Upper lobe of left lung (tissue), 6 donors: ENCODE measurements around the gene B3GLCT. TPM values are rescaled to one million over a fixed set of nuclear protein-coding genes. Genes with fewer than 3 reads are reported as not detected.
A peak's percentile ranks its signal among the peaks of the same experiment; 100 is the strongest.

Source experiments
- ATAC-seq, 2 donors: fragments of 200-7000 bp; cut with Tn5 transposase; one replicate each; pipeline ENCODE4 v1.9.1; 2022; ENCODE audit warnings: mild to moderate bottlenecking in 2 of 2, moderate library complexity in 2 of 2; ENCODE audit not compliant: low FRiP score in 2 of 2
- DNase-seq, 2 donors: peaks; one replicate each; pipeline ENCODE4 v3.0.0-alpha.2; 2019 to 2020
- H3K27ac ChIP-seq, 4 donors: fragments of 200-600 bp; sonication (generic); one replicate each; pipeline ENCODE4 v1.5.1; 2016 to 2019
- H3K27me3 ChIP-seq, 4 donors: fragments of 200-600 bp; sonication (generic); one replicate each; pipeline ENCODE4 v1.5.1; 2017 to 2019
- H3K36me3 ChIP-seq, 4 donors: fragments of 200-600 bp; sonication (generic); one replicate each; pipeline ENCODE4 v1.5.1; 2016 to 2019
- H3K4me1 ChIP-seq, 4 donors: fragments of 200-600 bp; sonication (generic); one replicate each; pipeline ENCODE4 v1.5.1; 2018 to 2019
- H3K4me3 ChIP-seq, 4 donors: fragments of 200-600 bp; sonication (generic); one replicate each; pipeline ENCODE4 v1.5.1; 2017 to 2019; ENCODE audit warnings: mild to moderate bottlenecking in 2 of 4, moderate library complexity in 1 of 4
- H3K9me3 ChIP-seq, 4 donors: fragments of 200-600 bp; sonication (generic); one replicate each; pipeline ENCODE4 v1.5.1; 2018 to 2019
- CTCF ChIP-seq, 6 experiments: fragments of 450-650 bp in 4 of 6; fragments of 200-600 bp in 2 of 6; sonication (generic) in 2 of 6; IDR thresholded peaks; one replicate each; pipeline ENCODE4 v1.5.1; 2016 to 2019; ENCODE audit warnings: antibody characterized with exemption in 6 of 6
- EP300 ChIP-seq, 4 donors: sonication (generic); formaldehyde crosslinking; IDR thresholded peaks; one replicate each; pipeline ENCODE4 v1.5.1; 2017; ENCODE audit warnings: antibody characterized with exemption in 4 of 4, control low read depth in 2 of 4
- POLR2A ChIP-seq, 4 donors: fragments of 450-650 bp; IDR thresholded peaks; one replicate each; pipeline ENCODE4 v1.5.1; 2016 to 2017; ENCODE audit warnings: antibody characterized with exemption in 4 of 4, mild to moderate bottlenecking in 2 of 4
- POLR2AphosphoS5 ChIP-seq, 2 donors: sonication (generic); formaldehyde crosslinking; IDR thresholded peaks; one replicate each; pipeline ENCODE4 v1.5.1; 2017; ENCODE audit warnings: antibody characterized with exemption in 2 of 2
- WGBS, 2 donors: methylation state at CpG; one replicate each; pipeline ENCODE4 v1.1.5; 2017 to 2018; 5-methylcytosine and 5-hydroxymethylcytosine counted together
- total RNA-seq, 6 donors: library from RNA; depleted of rRNA in 4 of 6; stranded (reverse); fragments of >200 nt in 4 of 6; gene quantifications; one replicate each; pipeline versions ENCODE4 v1.1.0 to v1.2.1, GENCODE V29; 2016 to 2021
- donor health status: DM: no; HTN: no; CAD: no; lungs with moderate emphysema.
- donor health status: DM: no; HTN: yes; CAD: no; lungs with severe emphysema.

Gene B3GLCT
- total RNA-seq, 6 donors from 2014 or later = 1.0 to 8.2 (median 5.2) TPM

DNA sequence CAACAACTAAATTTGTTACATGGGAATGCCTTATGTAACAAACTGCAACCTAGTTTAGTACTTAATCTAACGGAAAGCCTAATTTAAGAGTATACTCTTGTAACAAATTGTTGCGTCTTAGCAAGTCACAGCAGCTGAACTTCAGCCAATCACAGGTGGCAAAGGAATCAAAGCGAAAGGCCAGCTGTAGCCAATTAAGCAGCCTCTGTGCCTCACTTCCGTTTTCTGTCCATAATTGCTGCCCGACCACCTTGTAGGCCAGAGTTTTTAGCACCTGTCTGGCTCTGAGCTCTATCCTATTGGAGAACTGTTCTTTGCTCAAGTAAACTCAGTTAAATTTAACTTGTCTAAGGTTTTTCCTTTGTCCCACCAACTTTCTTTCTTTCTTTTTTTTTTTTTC, 20.0 kb upstream of the B3GLCT start:
- Histone ChIP-seq H3K9me3 (no peaks in the 10 kb centered on the region), H3K27ac (no peak overlapping the region), H3K4me3 (no peak overlapping the region), H3K4me1 (no peaks in the 10 kb centered on the region), H3K27me3 (no peaks in the 10 kb centered on the region), H3K36me3 (no peaks in the 10 kb centered on the region)
- no peak for ATAC-seq
- TF ChIP-seq CTCF (IDR thresholded peaks at IDR 0.05) (no peak), EP300 (IDR thresholded peaks at IDR 0.05) (no peak), POLR2A (IDR thresholded peaks at IDR 0.05) (no peak), POLR2AphosphoS5 (IDR thresholded peaks at IDR 0.05) (no peak)
- WGBS, 2 donors = 68 to 90% methylated on average over 5 of the region's 5 CpGs
- DNase-seq = no peak

DNA sequence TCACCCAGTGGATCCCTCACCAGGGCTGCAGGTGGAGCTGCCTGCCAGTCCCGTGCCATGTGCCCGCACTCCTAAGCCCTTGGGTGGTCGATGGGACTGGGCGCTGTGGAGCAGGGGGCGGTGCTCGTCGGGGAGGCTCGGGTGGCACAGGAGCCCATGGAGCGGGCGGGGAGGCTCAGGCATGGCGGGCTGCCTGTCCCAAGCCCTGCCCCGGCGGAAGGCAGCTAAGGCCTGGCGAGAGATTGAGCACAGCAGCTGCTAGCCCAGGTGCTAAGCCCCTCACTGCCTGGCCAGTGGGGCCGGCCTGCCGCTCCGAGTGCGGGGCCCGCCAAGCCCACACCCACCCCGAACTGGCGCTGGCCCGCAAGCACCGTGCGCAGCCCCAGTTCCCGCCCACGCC, 16.8 kb upstream of the B3GLCT start:
- Histone ChIP-seq H3K4me3 (no peak overlapping the region), H3K27me3 (no peaks in the 10 kb centered on the region), H3K36me3 (no peaks in the 10 kb centered on the region), H3K9me3 (no peaks in the 10 kb centered on the region), H3K4me1 (no peaks in the 10 kb centered on the region), H3K27ac (no peak overlapping the region)
- ATAC-seq = no peak
- no peak for TF ChIP-seq POLR2AphosphoS5 (IDR thresholded peaks at IDR 0.05)
- no peak for TF ChIP-seq POLR2A (IDR thresholded peaks at IDR 0.05)
- no peak for TF ChIP-seq EP300 (IDR thresholded peaks at IDR 0.05)
- TF ChIP-seq CTCF (IDR thresholded peaks at IDR 0.05) = no peak
- DNase-seq = peak in 1 of 2 donors; percentile 72
- 99% methylated on average over 13 of the region's 26 CpGs; no CpG with 5 or more reads in 1 of the 2 donors for WGBS, 2 donors

DNA sequence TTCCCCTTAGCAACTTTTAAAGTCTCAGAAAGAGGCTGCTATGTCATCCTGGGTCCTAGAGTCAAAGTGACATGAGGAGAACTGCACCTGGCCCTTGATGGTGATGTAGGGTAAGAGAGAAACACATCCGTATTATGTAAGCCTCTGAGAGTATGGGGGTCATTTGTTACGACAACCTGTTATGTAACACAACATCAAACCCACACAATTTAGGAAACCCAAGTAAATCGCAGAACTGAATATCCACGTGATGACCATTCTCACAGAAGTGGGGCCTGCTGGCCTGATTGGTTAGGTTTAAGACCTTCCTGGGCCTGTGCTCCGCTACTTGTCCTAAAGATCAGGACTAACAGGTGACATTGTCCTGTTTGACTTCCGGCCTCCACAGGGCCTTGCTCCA, 15.3 kb upstream of the B3GLCT start:
- Histone ChIP-seq H3K27ac (no peak overlapping the region), H3K36me3 (no peaks in the 10 kb centered on the region), H3K4me1 (no peaks in the 10 kb centered on the region), H3K4me3 (no peak overlapping the region), H3K27me3 (no peaks in the 10 kb centered on the region), H3K9me3 (no peaks in the 10 kb centered on the region)
- no peak for TF ChIP-seq POLR2AphosphoS5 (IDR thresholded peaks at IDR 0.05)
- no peak for TF ChIP-seq POLR2A (IDR thresholded peaks at IDR 0.05)
- TF ChIP-seq CTCF (IDR thresholded peaks at IDR 0.05) = no peak
- no peak for TF ChIP-seq EP300 (IDR thresholded peaks at IDR 0.05)
- WGBS, 2 donors = 82 to 90% methylated on average over 4 to 6 of the region's 6 CpGs
- ATAC-seq (no peak), DNase-seq (no peak)

DNA sequence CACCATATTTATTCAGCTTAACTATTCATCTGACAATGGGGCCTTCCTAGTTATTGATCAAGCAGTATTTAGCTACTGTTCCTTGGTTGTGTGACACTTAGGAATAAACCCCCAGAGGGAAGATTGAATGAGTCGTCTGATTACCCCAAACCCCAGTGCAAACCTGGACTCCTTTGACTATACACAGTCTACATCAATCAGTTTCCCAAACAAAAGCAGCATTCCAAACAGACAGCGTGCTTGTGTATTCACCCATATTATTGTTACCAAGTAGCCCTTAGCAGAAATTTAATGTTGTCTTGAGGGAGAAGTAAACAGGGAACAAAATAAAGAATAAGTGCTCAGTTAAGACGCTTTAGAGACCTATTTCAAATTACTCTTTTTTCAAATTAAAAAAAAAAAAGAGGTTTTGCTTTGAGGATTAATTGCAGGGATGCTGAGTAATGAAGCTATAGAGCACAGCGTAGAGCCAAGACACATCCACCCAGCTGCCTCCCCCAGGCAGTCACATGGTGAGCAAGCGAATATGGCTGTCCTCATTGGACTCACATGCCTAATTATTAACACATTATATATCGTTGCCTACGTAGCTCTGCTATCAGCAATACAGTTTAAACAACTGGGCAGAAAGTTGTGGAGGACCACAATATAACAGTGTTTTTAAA, 14.7 kb upstream of the B3GLCT start:
- no peak for ATAC-seq
- no peak for DNase-seq
- TF ChIP-seq POLR2A (IDR thresholded peaks at IDR 0.05) (no peak), CTCF (IDR thresholded peaks at IDR 0.05) (no peak), EP300 (IDR thresholded peaks at IDR 0.05) (no peak), POLR2AphosphoS5 (IDR thresholded peaks at IDR 0.05) (no peak)
- no peak overlapping the region for H3K27ac ChIP-seq
- H3K36me3 ChIP-seq = no peaks in the 10 kb centered on the region
- H3K9me3 ChIP-seq = no peaks in the 10 kb centered on the region
- H3K4me1 ChIP-seq = no peaks in the 10 kb centered on the region
- no peak overlapping the region for H3K4me3 ChIP-seq
- H3K27me3 ChIP-seq = no peaks in the 10 kb centered on the region
- WGBS, 2 donors = 75 to 81% methylated on average over 7 of the region's 7 CpGs

DNA sequence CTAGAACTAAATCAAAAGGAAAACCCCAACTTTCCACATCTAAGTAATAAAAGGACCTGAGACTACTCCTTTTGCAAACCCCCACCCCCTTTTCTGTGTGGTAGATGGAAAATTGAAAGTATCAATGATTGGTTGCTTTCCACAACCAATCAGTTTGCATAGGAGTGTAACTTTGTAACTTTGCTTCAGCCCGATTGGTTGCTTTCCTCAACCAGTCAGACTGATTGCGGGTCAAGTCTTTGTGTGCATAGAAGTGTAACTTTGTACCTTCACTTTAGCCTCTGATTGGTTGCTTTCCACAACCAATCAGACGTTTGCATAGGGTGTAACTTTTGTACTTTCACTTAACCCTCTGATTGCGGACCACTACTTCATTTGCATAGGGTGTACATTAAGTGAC, 8.0 kb upstream of the B3GLCT start:
- H3K9me3 ChIP-seq = no peaks in the 10 kb centered on the region
- no peaks in the 10 kb centered on the region for H3K36me3 ChIP-seq
- TF ChIP-seq POLR2A (IDR thresholded peaks at IDR 0.05) = no peak
- no peak for TF ChIP-seq CTCF (IDR thresholded peaks at IDR 0.05)
- WGBS, 2 donors = 85 to 86% methylated on average over 4 of the region's 4 CpGs
- no peaks in the 10 kb centered on the region for H3K4me1 ChIP-seq
- no peak for ATAC-seq
- no peaks in the 10 kb centered on the region for H3K27me3 ChIP-seq
- H3K27ac ChIP-seq = no peak overlapping the region
- no peak overlapping the region for H3K4me3 ChIP-seq
- no peak for DNase-seq
